Measurements from ENCODE around the gene SMAD4. TPM values are rescaled to one million over a fixed set of nuclear protein-coding genes. Genes with fewer than 3 reads are reported as not detected.

SMAD4 gene
- total RNA-seq, 2 experiments from 2014 or later, result 66.8 to 72.7 TPM

DNA sequence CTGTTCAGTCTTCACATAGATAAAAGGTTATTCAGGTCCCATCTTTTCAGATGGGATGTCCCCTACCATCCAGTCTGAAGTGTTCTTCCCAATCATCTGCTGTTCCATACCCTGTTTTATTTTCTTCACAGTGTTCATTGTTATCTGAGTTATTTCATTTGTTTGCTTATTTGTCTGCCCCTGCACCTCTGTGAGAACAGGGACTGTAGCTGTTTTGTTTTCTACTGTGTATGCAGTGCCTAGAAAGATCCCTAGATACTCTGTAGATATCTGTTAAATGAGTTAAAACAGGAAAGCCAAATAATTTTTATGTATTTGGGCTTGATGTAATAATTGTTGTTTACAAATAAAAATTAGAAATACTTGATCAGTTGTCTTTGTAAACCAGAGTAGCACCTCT, 34.2 kb downstream of the SMAD4 start:
- Mint-ChIP-seq H3K9me3 (ENCODE audit: low read depth) (no peaks in the 10 kb centered on the region), H3K4me3 (no peak overlapping the region), H3K27me3 (no peaks in the 10 kb centered on the region), H3K36me3 (peaks cover 48% of the 10 kb centered on the region), H3K27ac (no peak overlapping the region), H3K4me1 (peaks cover 4% of the 10 kb centered on the region)
- CTCF ChIA-PET, result no interaction called here
- ATAC-seq, result no peak
- DNase-seq, result no peak

DNA sequence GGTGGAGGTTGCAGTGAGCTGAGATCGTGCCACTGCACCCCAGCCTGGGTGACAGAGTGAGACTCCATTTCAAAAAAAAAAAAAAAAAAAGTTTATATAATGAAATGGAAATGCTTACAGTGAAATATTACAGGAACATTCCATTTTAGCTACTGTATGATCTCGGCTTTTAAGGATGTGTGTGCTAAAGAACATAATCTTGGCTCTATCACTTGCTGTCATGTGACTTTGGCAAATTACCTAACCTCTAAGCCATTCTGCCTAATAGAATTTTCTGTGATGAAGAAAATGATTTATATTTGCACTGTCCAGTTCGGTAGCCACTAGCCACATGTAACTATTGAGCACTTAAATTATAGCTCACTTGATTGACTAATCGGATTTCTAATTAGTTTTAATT, 36.3 kb downstream of the SMAD4 start:
- H3K36me3 Mint-ChIP-seq, result peaks cover 56% of the 10 kb centered on the region
- CTCF ChIA-PET, result interaction anchor here (1.0 to 1.2 kb wide), 2 partner anchors 9 to 14 kb away, joined by 3 to 4 read pairs; no protein-coding TSS in a partner anchor

DNA sequence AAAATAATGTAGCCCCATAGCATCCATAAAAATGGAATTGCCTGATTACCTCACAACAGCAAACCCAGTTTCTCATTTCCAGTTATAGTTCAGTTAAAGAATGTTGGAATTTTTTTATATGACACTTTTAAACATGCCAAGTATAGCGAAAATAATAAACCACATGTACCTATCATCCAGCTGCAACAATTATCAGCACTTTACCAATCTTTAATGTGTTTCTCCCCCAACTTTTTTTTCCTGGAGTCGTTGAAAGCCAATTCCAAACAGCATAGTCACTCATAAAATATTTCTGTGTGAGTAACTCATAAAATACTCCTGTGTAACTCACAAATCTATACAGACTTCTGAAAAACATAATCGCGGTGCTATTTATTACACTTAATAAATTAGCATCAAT, 38.1 kb downstream of the SMAD4 start:
- H3K27ac Mint-ChIP-seq, result no peak overlapping the region
- no peak for DNase-seq
- H3K36me3 Mint-ChIP-seq, result peaks cover 63% of the 10 kb centered on the region
- CTCF ChIA-PET, result no interaction called here
- no peaks in the 10 kb centered on the region for H3K9me3 Mint-ChIP-seq (ENCODE audit: low read depth)
- H3K27me3 Mint-ChIP-seq, result no peaks in the 10 kb centered on the region
- H3K4me3 Mint-ChIP-seq, result no peak overlapping the region
- no peak for ATAC-seq
- H3K4me1 Mint-ChIP-seq, result peaks cover 9% of the 10 kb centered on the region

More for the DNA sequence above, 36.3 kb downstream of the SMAD4 start:
- H3K4me3 Mint-ChIP-seq, result no peak overlapping the region
- no peak overlapping the region for H3K27ac Mint-ChIP-seq
- H3K9me3 Mint-ChIP-seq (ENCODE audit: low read depth), result no peaks in the 10 kb centered on the region
- no peaks in the 10 kb centered on the region for H3K27me3 Mint-ChIP-seq
- H3K4me1 Mint-ChIP-seq, result peaks cover 8% of the 10 kb centered on the region
- ATAC-seq (no peak), DNase-seq (no peak)

DNA sequence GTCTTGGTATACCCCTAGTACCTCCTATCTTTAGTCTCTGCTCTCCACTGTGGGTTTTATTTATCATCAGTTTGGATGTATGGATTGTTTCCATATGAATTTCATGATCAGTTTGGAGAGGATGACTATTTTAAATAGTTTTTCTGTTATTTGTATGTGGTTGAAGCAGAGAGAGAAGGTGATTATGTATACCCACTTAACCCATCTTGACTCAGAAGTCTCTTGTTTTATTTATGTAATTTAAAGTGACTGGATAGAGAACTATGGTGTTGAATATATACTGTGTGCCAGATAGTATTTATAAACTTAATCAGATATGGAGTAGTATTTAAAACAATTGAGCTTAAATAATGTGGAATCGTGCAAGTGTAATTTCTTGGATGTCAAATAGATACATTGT, 39.9 kb downstream of the SMAD4 start:
- ATAC-seq, result no peak
- DNase-seq, result no peak
- Mint-ChIP-seq H3K27me3 (no peaks in the 10 kb centered on the region), H3K4me3 (no peak overlapping the region), H3K36me3 (peaks cover 63% of the 10 kb centered on the region), H3K27ac (no peak overlapping the region), H3K4me1 (peaks cover 21% of the 10 kb centered on the region), H3K9me3 (ENCODE audit: low read depth) (no peaks in the 10 kb centered on the region)
- CTCF ChIA-PET, result interaction anchor here (0.7 kb wide), 1 partner anchor 472 kb away, joined by 3 read pairs; no protein-coding TSS in a partner anchor

DNA sequence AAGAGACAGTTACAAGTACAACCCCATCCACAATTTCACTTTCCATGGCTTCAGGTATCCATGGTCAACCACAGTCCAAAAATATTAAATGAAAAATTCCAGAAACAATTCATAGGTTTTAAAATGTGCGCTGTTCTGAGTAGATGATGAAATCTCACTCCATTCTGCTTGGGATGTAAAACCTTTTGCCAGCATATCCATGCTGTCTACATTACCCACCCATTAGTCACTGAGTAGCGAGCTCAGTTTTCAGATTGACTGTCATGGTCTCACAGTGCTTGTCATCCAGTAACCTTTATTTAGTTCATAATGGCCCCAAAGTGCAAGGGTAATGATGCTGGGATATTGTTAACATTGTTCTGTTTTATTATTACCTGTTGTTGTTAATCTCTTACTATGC, 40.5 kb downstream of the SMAD4 start:
- Mint-ChIP-seq H3K27me3 (no peaks in the 10 kb centered on the region), H3K4me3 (no peak overlapping the region), H3K36me3 (peaks cover 59% of the 10 kb centered on the region), H3K9me3 (ENCODE audit: low read depth) (no peaks in the 10 kb centered on the region), H3K27ac (no peak overlapping the region), H3K4me1 (peaks cover 21% of the 10 kb centered on the region)
- CTCF ChIA-PET, result no interaction called here
- DNase-seq (no peak), ATAC-seq (no peak)

DNA sequence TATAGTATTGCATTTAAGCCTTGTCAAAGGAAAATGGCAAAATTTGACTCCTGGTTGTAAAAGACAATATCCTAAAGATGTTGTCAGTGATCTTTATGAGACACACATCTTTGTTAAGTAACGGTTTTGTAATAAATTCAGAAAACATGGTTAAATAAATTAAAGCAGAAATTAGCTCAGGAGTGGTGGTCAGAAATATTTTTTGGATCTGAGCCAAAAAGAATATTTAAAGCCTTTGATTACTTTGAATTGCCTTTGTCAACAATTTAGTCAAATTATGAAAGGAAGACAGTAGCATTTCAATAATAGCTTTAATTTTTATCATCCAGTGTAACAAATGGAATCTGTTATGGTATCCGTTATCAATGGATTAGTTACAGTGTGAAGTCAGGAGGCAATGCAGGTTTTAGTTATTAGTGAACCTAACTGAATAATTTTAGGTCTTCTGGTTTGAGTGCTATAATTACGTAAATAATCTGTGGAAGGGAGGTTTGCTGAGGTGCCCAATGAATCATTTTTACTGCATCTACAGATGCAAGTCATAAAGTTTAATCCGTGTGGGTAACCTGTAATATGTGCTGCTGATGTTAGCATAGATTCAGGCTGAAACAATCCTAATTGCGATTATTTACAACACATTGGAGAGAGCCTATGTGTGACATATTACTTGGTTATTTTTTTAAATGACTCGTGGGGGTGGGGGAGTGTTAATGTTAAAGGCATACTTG, 42.7 kb downstream of the SMAD4 start:
- Mint-ChIP-seq H3K36me3 (peaks cover 70% of the 10 kb centered on the region), H3K27me3 (no peaks in the 10 kb centered on the region), H3K27ac (no peak overlapping the region), H3K9me3 (ENCODE audit: low read depth) (no peaks in the 10 kb centered on the region), H3K4me1 (peaks cover 21% of the 10 kb centered on the region), H3K4me3 (no peak overlapping the region)
- no peak for DNase-seq
- no peak for ATAC-seq
- CTCF ChIA-PET, result no interaction called here

DNA sequence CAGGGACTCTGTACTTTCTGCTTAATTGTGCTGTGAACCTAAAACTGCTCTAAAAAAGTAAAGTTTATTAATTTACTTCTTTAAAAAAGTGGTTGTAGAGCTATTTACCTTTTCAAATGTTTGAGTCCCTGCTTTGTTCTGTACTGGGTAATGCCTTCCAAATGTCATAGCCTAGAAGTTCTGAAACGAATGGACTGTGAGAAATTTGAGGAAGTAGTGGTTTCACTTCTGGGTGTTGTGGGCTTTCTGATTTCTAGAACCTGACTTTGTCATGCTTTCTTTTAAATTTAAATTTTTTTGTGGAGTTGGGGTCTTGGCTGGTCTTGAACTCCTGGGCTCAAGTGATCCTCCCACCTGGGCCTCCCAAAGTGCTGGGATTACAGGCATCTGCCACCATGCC, 44.6 kb downstream of the SMAD4 start:
- ATAC-seq (no peak), DNase-seq (no peak)
- CTCF ChIA-PET, result interaction anchor here (0.6 kb wide), 1 partner anchor 23 kb away, joined by 3 read pairs; no protein-coding TSS in a partner anchor
- Mint-ChIP-seq H3K27me3 (no peaks in the 10 kb centered on the region), H3K36me3 (peaks cover 68% of the 10 kb centered on the region), H3K4me1 (peaks cover 21% of the 10 kb centered on the region), H3K9me3 (ENCODE audit: low read depth) (no peaks in the 10 kb centered on the region), H3K4me3 (no peak overlapping the region), H3K27ac (no peak overlapping the region)

DNA sequence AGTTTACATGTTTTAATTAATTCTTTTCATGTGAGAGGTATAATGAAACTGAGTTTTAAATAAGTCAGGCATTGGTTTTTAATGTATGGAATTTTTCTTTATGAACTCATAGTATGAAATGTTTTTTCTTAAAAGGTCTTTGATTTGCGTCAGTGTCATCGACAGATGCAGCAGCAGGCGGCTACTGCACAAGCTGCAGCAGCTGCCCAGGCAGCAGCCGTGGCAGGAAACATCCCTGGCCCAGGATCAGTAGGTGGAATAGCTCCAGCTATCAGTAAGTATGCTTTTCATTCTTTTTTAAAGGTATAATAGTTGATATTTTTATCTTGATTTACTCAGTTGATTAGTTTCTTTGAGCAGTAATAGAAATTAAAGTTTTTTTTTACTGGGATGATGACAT, 46.5 kb downstream of the SMAD4 start:
- Mint-ChIP-seq H3K36me3 (peaks cover 66% of the 10 kb centered on the region), H3K27ac (no peak overlapping the region), H3K4me3 (no peak overlapping the region)

DNA sequence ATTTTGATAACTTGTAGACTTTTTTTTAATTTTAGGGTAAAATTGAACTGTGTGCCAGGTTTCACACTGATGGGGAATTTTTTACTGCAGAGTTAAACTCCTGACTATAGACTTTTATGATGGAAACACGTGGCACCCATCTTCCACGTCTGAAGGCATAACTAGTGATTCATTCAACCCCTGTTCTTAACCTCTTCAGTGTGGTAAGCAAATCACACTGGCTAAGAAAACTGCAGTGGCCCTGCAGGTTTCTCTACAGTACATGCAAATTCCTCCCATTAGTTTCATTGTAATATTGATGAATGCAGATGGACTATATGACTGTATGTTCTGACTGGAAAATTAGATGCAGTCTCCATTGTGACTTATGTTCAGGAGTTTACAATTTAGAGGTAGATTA, 47.2 kb downstream of the SMAD4 start:
- no peak overlapping the region for H3K27ac Mint-ChIP-seq
- no peak for DNase-seq
- peaks cover 22% of the 10 kb centered on the region for H3K4me1 Mint-ChIP-seq
- H3K36me3 Mint-ChIP-seq, result peaks cover 65% of the 10 kb centered on the region
- no peaks in the 10 kb centered on the region for H3K9me3 Mint-ChIP-seq (ENCODE audit: low read depth)
- no peaks in the 10 kb centered on the region for H3K27me3 Mint-ChIP-seq
- H3K4me3 Mint-ChIP-seq, result no peak overlapping the region
- CTCF ChIA-PET, result no interaction called here
- ATAC-seq, result no peak

More for the DNA sequence above, 46.5 kb downstream of the SMAD4 start:
- no peak for DNase-seq
- Mint-ChIP-seq H3K27me3 (no peaks in the 10 kb centered on the region), H3K9me3 (ENCODE audit: low read depth) (no peaks in the 10 kb centered on the region), H3K4me1 (peaks cover 16% of the 10 kb centered on the region)
- ATAC-seq, result no peak
- CTCF ChIA-PET, result no interaction called here

DNA sequence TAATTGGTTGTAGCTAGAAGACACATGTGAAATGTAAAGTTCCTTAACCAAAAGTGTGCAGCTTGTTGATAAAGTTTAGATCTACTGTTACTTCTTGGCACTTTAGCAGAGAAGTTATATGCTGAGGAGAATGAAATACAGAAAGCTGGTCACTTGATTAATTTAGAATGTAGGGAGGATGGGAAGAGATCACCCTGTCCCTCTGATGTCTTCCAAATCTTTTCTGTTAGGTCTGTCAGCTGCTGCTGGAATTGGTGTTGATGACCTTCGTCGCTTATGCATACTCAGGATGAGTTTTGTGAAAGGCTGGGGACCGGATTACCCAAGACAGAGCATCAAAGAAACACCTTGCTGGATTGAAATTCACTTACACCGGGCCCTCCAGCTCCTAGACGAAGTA, 48.0 kb downstream of the SMAD4 start:
- ATAC-seq (no peak), DNase-seq (no peak)
- Mint-ChIP-seq H3K36me3 (peaks cover 64% of the 10 kb centered on the region), H3K4me3 (no peak overlapping the region), H3K27ac (no peak overlapping the region), H3K27me3 (no peaks in the 10 kb centered on the region), H3K4me1 (peaks cover 26% of the 10 kb centered on the region), H3K9me3 (ENCODE audit: low read depth) (no peaks in the 10 kb centered on the region)
- CTCF ChIA-PET, result no interaction called here

DNA sequence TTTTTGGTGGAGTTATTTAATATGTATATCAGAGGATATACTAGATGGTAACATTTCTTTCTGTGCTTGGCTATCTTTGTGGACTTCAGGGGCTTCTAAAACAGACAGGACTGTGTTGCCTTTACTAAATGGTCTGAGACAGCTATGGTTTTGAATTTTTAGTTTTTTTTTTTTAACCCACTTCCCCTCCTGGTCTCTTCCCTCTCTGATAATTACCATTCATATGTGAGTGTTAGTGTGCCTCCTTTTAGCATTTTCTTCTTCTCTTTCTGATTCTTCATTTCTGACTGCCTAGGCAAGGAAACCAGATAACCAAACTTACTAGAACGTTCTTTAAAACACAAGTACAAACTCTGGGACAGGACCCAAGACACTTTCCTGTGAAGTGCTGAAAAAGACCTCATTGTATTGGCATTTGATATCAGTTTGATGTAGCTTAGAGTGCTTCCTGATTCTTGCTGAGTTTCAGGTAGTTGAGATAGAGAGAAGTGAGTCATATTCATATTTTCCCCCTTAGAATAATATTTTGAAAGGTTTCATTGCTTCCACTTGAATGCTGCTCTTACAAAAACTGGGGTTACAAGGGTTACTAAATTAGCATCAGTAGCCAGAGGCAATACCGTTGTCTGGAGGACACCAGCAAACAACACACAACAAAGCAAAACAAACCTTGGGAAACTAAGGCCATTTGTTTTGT, 52.7 kb downstream of the SMAD4 start:
- CTCF ChIA-PET, result no interaction called here
- H3K4me1 Mint-ChIP-seq, result peaks cover 15% of the 10 kb centered on the region
- no peaks in the 10 kb centered on the region for H3K27me3 Mint-ChIP-seq
- peak overlapping the region; percentile 72 for H3K27ac Mint-ChIP-seq
- DNase-seq, result no peak
- ATAC-seq, result peak; percentile 51
- peaks cover 14% of the 10 kb centered on the region for H3K9me3 Mint-ChIP-seq (ENCODE audit: low read depth)
- peaks cover 84% of the 10 kb centered on the region for H3K36me3 Mint-ChIP-seq
- H3K4me3 Mint-ChIP-seq, result no peak overlapping the region

DNA sequence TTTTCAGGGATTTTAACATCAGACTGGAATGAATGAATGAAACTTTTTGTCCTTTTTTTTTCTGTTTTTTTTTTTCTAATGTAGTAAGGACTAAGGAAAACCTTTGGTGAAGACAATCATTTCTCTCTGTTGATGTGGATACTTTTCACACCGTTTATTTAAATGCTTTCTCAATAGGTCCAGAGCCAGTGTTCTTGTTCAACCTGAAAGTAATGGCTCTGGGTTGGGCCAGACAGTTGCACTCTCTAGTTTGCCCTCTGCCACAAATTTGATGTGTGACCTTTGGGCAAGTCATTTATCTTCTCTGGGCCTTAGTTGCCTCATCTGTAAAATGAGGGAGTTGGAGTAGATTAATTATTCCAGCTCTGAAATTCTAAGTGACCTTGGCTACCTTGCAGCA, 53.4 kb downstream of the SMAD4 start:
- H3K36me3 Mint-ChIP-seq, result peaks cover 85% of the 10 kb centered on the region
- H3K27me3 Mint-ChIP-seq, result no peaks in the 10 kb centered on the region
- CTCF ChIA-PET, result no interaction called here
- no peak for DNase-seq
- peak overlapping the region; percentile 72 for H3K27ac Mint-ChIP-seq
- no peak for ATAC-seq
- no peak overlapping the region for H3K4me3 Mint-ChIP-seq
- peaks cover 15% of the 10 kb centered on the region for H3K4me1 Mint-ChIP-seq
- H3K9me3 Mint-ChIP-seq (ENCODE audit: low read depth), result peaks cover 14% of the 10 kb centered on the region

DNA sequence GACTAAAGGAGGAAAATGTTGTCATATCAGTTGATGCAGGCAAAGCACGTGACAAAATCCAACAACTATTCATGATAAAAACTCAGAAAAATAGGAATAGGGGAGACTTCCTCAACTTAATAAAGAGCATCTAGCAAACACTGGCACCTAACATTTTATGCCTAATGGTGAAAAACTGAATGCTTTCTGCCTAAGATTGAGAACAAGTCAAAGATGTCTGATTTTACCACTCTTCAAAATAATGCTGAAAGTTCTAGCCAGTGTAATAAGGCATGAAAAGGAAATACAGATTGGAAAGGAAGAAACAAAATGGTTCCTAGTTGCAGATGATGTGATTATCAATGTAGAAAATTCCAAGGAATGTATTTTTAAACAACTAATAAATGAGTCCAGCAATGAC, 58.4 kb downstream of the SMAD4 start:
- Mint-ChIP-seq H3K27ac (no peak overlapping the region), H3K27me3 (no peaks in the 10 kb centered on the region), H3K36me3 (peaks cover 49% of the 10 kb centered on the region), H3K4me1 (no peaks in the 10 kb centered on the region), H3K9me3 (ENCODE audit: low read depth) (peaks cover 14% of the 10 kb centered on the region), H3K4me3 (no peak overlapping the region)
- CTCF ChIA-PET, result no interaction called here
- no peak for ATAC-seq
- DNase-seq, result no peak

DNA sequence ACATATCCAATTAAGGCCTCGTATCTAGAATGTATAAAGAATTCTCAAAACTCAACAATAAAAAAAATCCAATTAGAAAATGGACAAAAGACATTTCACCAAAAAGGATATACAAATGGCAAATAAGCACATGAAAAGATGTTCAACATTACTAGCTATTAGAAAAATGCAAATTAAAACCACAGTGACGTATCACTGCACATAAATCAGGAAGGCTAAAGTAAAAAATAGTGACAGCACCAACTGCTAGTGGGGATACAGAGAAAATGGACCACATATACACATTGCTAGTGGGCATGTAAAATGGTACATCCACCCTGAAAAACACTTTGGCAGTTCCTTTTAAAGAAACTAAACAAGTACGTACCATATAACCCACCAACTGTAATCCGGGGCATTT, 59.7 kb downstream of the SMAD4 start:
- ATAC-seq (no peak), DNase-seq (no peak)
- Mint-ChIP-seq H3K4me3 (no peak overlapping the region), H3K4me1 (no peaks in the 10 kb centered on the region), H3K9me3 (ENCODE audit: low read depth) (peaks cover 14% of the 10 kb centered on the region), H3K27ac (no peak overlapping the region), H3K36me3 (peaks cover 36% of the 10 kb centered on the region), H3K27me3 (no peaks in the 10 kb centered on the region)
- CTCF ChIA-PET, result interaction anchor here (1.2 kb wide), 1 partner anchor 39 kb away, joined by 3 read pairs; no protein-coding TSS in a partner anchor

Measured in activated CD8-positive, alpha-beta memory T cell treated with anti-CD3 and anti-CD28 coated beads, Interleukin-2, amount 10 ng/mL, durations not matched to agents 7 days and 5 days (primary cell).